Activated naive CD4-positive, alpha-beta T cell treated with anti-CD3 and anti-CD28 coated beads, Interleukin-2, amount 50 U/mL, for 16 hours (primary cell): ENCODE results near the gene SLCO4C1.
"Not testable (repeated sequence)": the region's sequence is repeated elsewhere in the genome, so short reads cannot be mapped to it uniquely, and the experiment has no call there.

Experiments
- DNase-seq: peaks from one replicate; pipeline ENCODE4 v3.0.0-alpha.2; 2020

Gene SLCO4C1, protein sequence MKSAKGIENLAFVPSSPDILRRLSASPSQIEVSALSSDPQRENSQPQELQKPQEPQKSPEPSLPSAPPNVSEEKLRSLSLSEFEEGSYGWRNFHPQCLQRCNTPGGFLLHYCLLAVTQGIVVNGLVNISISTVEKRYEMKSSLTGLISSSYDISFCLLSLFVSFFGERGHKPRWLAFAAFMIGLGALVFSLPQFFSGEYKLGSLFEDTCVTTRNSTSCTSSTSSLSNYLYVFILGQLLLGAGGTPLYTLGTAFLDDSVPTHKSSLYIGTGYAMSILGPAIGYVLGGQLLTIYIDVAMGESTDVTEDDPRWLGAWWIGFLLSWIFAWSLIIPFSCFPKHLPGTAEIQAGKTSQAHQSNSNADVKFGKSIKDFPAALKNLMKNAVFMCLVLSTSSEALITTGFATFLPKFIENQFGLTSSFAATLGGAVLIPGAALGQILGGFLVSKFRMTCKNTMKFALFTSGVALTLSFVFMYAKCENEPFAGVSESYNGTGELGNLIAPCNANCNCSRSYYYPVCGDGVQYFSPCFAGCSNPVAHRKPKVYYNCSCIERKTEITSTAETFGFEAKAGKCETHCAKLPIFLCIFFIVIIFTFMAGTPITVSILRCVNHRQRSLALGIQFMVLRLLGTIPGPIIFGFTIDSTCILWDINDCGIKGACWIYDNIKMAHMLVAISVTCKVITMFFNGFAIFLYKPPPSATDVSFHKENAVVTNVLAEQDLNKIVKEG

GRCh38 chr5:102296178-102296817, at the start of gene SLCO4C1:
SLCO4C1 (minus strand) TSS chr5:102296284; CDS start chr5:102296262, 22 bp downstream.
- peak; percentile 58 for DNase-seq

GRCh38 chr5:102341681-102342288, 45.7 kb upstream of the SLCO4C1 start:
- no peak for DNase-seq

DNA sequence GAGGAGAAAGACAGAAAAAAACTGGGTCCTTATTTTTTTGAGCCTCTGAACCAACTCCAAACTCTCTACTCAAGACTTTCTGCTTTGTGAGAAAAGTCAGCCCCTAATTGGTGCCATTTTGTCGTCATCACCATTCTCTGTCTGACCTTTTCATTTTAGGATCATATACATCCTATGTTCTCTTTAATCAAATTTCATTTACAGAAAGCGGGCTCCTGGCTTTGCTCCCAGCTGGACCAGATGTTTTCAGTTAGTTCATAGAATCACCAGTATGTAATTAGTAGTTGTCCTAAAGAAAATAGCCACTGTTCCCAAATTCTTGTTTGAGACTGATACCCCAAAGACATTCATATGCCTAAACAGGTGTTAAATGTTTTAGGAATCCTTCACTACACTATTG, 28.6 kb upstream of the SLCO4C1 start:
- DNase-seq: no peak

DNA sequence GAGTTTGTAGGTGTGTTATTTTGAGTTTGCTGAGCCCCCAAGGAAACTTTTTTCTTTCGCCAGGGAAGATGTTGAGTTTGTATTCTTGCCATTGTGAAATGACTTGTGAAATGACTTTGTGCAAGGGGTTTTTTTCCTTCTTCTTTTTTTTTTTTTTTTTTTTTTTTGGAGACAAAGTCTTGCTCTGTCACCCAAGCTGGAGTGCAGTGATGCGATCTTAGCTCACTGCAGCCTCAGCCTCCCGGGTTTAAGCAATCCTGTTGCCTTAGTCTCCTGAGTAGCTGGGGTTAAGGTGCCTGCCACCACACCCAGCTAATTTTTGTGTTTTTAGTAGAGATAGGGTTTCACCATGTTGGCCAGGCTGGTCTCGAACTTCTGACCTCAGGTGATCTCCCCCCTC, 22.7 kb upstream of the SLCO4C1 start:
- DNase-seq: not testable (repeated sequence)

DNA sequence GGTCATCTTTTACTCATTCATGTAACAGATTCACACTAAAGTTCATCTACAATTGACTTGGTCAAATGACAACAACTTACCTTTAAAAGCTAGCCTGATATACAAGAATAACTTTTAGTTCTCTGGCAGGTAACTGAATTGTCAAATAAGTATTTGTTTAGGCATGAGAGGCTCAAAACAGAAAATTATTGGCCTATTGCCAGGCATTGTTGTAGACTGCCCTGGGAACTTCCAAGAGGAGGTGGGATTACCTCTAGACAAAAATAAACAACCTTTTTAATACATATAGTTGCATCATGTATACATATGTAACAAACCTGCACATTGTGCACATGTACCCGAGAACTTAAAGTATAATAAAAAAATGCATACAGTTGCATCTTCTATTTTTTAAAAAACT, 18.2 kb upstream of the SLCO4C1 start:
- no peak for DNase-seq

DNA sequence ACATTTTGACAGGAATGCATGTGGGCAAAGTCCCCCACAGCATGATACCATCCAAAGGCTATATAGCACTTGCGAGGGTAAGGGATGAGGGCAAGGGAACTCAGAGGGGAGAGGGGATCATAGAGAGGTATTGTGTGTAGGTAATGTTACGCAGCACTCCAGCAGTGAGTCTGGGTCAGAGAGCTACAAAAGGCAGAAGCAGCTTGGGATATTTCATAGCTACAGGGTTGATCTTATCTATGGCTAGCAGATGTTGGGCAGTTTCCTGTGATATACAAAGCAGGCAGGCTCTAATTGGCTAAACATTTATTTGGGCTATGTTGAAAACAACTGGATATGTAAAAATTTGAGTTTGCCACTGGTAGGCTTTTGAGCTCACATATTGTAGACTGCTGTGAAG, 17.8 kb upstream of the SLCO4C1 start:
- no peak for DNase-seq

DNA sequence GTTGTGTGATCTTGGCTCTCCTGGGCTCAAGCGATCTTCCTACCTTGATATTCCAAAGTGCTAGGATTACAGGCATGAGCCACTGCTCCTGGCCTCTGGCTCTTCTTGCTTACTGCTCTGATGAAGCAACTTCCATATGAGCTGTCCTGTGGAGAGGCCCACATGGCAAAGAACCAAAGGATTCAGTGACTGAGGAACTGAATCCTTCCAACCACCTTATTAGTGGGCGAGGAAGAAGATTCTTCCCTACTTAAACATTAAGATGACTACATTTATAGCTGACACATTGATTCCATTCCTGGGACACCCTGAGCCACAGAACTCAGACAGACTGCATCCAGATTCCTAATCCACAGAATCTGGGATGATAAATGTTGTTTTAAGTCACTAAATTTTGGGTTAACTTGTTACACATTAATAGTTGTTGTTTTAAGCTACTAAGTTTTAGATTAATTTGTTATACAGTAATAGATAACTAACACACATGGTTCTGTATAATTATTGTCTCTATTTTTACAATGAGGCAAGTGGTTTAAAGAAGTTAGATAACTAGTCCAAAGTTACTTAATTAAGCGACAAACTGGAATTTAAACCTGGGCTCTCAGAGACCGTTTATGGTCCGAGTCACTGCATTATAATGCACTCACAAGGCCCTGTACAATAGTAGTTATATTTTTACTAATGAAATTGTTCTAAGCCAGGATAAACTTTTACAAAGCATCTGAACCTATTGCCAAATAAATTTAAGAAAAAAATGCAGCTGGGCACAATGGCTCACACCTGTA, 16.7 kb upstream of the SLCO4C1 start:
- no peak for DNase-seq

- no peak for DNase-seq
Measured at GRCh38 chr5:102309586-102309985, 13.5 kb upstream of the SLCO4C1 start.

GRCh38 chr5:102307232-102307631, 11.1 kb upstream of the SLCO4C1 start:
- no peak for DNase-seq

DNA sequence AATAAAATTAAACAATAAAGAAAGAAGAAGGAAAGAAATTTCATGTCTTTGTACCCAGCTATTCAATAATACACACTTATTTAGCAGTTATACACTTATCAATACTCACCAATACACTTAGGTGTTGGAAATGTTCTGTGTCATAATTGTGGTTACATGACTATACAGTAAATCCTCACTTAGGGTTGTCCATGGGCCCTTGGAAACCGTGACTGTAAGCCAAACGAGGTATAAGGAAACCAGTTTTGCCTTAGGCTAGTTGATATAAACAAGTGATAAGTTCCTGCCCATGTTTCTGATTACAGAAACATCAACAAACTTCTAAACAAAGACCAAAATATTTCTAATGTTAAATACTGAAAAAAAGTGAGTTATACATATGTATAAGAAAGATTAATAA, 10.0 kb upstream of the SLCO4C1 start:
- no peak for DNase-seq

GRCh38 chr5:102295534-102296177, 428 bp downstream of the SLCO4C1 start:
- DNase-seq: no peak

GRCh38 chr5:102294886-102295395, 1.1 kb downstream of the SLCO4C1 start:
- DNase-seq: no peak

GRCh38 chr5:102290004-102290403, 6.1 kb downstream of the SLCO4C1 start:
- no peak for DNase-seq

DNA sequence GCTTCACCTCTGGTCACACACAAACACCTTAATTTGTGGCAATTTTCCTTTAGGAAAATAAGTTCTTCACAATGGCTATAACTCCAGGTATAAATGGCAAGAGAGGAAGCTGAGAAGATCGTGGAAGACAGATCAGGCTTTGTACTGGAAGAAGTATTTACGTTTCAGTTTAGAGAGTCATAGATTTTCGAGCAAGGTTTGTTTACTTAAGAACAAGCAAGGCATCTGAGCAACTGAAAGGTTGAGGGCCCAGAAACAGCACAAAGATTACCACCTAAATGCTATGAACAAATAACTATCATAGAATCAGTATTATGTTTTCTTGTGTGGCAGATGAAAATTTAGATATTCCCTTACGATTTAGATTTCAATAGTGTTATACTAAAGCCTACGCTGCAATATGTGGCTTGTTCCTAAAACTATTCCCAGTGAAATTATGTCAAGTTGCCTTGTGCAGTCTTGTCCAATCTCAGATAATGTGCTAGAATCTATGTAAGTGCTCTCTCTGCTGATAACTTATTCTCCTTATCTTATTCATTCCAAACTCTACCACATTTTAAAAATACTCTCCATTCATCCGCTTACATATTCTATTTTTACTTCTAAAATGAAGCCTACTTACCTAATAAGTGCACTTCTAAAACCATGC, 6.7 kb downstream of the SLCO4C1 start:
- no peak for DNase-seq

GRCh38 chr5:102288630-102289029, 7.5 kb downstream of the SLCO4C1 start:
- DNase-seq: no peak

DNA sequence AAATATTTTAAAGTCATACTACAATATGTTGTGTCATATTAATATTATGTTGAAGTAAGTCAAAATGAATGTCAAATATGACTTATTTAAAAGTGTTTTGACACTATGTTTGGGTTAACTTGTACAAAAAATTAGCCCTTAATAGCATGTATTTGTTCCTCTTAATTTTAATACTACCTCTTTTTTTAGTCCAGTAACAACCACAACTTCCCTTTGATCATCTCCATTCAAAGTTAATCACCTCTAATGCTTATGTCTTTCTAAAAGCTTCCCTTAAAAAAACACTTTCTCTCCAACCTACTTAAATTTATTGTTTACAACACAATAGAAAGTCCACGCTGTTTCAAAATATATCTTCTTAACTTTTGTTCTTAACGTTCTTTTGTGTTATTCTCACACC, 9.6 kb downstream of the SLCO4C1 start:
- DNase-seq: no peak

DNA sequence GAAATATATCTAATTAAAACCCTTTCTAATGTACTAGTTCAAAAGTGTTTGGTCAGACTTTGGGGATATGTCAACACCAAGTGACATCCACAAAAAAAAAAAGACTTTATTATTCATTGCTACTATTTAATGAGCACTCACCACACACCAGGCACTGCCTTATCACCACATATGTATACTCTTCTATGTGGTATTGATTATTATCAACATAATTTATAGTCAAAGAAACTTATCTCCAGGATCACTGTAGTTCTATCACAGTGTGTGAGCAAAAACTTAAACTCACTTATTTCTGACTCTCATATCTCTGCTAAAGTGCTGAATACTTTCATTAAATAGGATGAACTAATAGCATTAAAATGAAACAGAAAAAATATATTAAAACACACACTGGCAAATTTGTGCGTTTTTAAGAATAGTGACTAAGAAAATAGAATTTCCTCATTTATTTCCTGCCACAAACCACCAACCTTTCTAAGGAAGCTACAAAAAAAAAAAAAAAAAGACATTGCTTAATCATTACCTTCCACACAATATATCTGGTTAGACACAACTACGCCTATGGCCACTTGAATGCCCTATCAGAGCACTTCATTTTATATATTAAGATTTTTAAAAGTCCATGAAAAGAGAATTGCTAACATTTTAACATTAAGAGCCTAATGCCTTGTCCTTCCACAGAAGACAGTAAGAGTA, 12.8 kb downstream of the SLCO4C1 start:
- DNase-seq: no peak

GRCh38 chr5:102279711-102280110, 16.4 kb downstream of the SLCO4C1 start:
- DNase-seq: no peak

GRCh38 chr5:102278231-102278630, 17.9 kb downstream of the SLCO4C1 start:
- no peak for DNase-seq

DNA sequence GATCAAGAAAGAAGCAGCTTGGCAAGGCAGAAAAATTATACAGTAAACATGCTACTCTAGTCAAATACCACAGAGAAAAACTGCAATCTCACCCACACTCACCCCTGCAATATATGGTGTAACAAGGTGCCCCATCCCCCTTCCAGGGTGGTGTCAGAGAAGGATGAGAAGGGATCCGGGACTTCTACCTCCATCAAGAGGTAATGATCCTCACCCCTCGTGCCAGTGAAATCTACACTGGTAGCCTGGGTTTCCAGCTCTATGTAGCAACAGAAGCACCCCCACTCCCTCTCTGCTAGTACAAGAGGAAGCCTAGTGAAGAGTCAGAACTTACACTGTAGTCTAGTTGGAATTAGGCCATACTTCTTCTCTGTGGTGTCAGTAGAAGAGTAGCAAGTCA, 18.9 kb downstream of the SLCO4C1 start:
- no peak for DNase-seq

- no peak for DNase-seq
Measured at GRCh38 chr5:102271759-102272158, 24.3 kb downstream of the SLCO4C1 start.
